ENCODE results near the gene KLHL29.

DNA sequence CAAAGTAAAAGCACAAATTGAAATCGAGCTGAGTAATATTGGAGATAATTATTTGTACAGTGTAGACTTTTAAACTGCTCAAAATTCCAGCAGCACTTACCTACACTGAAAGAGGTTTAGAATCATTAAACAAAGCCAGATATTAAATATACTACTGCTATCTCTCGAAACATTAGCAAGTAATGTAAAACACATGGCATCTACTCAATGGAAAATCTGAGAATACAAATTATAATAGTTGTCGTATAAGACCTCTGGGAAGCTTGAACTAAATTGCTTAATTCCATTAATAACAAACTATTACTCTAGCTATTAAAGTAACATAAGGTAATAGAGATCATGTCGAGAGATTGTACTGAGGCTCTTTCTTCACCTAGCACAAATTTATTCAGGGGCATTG lies 108.9 kb downstream of the KLHL29 start:
- TF ChIP-seq POLR2A (IDR thresholded peaks at IDR 0.05) (no peak), EP300 (IDR thresholded peaks at IDR 0.05) (no peak)
- TF ChIP-seq, protein P1, sequence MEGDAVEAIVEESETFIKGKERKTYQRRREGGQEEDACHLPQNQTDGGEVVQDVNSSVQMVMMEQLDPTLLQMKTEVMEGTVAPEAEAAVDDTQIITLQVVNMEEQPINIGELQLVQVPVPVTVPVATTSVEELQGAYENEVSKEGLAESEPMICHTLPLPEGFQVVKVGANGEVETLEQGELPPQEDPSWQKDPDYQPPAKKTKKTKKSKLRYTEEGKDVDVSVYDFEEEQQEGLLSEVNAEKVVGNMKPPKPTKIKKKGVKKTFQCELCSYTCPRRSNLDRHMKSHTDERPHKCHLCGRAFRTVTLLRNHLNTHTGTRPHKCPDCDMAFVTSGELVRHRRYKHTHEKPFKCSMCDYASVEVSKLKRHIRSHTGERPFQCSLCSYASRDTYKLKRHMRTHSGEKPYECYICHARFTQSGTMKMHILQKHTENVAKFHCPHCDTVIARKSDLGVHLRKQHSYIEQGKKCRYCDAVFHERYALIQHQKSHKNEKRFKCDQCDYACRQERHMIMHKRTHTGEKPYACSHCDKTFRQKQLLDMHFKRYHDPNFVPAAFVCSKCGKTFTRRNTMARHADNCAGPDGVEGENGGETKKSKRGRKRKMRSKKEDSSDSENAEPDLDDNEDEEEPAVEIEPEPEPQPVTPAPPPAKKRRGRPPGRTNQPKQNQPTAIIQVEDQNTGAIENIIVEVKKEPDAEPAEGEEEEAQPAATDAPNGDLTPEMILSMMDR (IDR thresholded peaks at IDR 0.05) = no peak

Data from tibial nerve (tissue), 4 donors.